Stimulated activated naive CD4-positive, alpha-beta T cell (primary cell): ENCODE results near the gene GGT1.
"Not testable (repeated sequence)": the region's sequence is repeated elsewhere in the genome, so short reads cannot be mapped to it uniquely, and the experiment has no call there.

Source experiments
- DNase-seq, 6 experiments: peaks; one replicate each; lab custom pipeline; 2025; lab: John Stamatoyannopoulos, UW

GGT1 gene

GRCh38 chr22:24584166-24584790 lies 18.7 kb upstream of the GGT1 start:
- DNase-seq: no peak

DNA sequence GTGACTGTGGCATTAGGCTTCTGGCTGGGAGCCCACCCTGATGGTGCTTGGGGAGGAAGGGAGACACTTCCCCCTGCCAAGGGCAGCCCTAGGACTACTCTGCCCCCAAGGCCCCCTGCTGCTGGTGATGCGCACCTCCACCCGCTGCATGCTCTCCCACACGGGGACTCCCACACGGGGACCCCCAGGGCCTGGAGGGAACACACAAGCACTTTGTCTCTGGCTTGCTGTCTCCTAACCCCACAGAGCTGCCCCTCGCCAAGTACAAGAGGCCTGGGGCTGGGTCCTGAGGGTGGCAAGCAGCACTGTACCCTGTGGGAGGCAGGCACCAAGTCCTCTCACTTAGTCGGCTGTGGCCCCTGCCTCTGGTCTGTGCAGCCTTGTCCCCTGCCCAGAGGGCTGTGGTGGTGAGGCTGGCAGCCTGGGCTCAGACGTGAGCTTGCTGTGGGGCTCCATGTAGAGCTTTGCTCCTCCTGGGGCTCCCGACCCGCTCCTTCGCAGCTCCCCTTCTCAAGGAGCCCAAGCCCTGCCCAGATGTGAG lies 18.1 kb upstream of the GGT1 start:
- no peak for DNase-seq

- no peak for DNase-seq
Observed at GRCh38 chr22:24585461-24585860, 17.5 kb upstream of the GGT1 start.

- DNase-seq: no peak
Observed at GRCh38 chr22:24585927-24586546, 17.0 kb upstream of the GGT1 start.

- DNase-seq: no peak
Observed at GRCh38 chr22:24587251-24587650, 15.7 kb upstream of the GGT1 start.

DNA sequence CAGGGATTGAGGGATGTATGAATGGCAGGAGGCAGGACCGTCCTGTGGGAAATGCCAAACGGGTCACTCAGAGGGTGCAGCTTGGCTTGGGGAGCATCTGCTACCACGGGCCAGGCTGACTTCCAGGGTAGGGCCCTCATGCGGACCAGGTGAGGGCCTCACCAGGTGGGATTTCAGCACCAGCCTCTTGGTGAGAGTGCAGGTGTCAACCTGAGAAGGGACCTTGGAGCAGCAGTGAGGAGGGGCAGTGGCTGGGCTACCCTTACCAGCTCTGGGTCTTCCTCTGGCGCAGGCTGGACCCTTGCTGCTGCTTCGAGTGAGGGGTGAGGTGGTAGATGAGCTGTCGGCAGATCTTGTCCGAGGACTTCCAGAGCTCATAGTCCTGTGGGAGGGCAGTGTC lies 15.0 kb upstream of the GGT1 start:
- DNase-seq: no peak

GRCh38 chr22:24588381-24588756 lies 14.6 kb upstream of the GGT1 start:
- no peak for DNase-seq

DNA sequence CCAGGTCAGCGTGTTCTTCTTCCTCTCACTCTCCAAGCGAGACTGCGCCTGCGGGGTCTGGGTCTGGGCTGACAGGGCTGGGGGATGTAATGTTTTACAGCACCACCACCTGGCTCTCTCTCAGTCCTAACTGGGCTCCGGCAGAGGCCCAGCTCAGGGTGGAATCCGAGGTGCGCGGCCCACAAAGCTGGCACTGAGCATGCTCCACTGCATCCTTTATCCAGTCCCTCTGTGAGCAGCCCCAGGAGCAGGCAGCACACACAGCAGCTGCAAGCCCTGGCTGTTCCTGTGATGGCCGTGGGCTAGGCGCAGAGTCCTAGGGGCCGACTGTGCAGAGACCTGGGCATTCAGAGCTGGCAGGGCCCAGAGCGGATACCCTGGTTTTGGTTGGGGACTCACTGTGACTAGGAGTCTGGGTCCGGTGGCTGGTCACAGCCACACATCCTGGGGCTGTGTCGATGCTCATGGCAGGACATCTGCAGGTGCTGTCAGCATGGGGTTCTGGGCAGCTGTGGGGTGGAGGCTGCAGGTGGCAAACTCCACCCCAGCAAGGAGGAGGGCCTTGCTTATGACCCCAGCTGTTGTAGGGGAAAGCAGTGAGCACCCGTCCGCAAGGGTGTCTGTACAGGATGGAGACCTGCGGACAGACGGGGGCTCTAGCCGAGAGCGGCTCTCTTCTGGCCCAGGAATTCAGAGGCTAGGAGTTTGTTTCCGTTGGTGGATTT lies 14.1 kb upstream of the GGT1 start:
- DNase-seq: no peak

GRCh38 chr22:24589518-24590030 lies 13.4 kb upstream of the GGT1 start:
- no peak for DNase-seq

DNA sequence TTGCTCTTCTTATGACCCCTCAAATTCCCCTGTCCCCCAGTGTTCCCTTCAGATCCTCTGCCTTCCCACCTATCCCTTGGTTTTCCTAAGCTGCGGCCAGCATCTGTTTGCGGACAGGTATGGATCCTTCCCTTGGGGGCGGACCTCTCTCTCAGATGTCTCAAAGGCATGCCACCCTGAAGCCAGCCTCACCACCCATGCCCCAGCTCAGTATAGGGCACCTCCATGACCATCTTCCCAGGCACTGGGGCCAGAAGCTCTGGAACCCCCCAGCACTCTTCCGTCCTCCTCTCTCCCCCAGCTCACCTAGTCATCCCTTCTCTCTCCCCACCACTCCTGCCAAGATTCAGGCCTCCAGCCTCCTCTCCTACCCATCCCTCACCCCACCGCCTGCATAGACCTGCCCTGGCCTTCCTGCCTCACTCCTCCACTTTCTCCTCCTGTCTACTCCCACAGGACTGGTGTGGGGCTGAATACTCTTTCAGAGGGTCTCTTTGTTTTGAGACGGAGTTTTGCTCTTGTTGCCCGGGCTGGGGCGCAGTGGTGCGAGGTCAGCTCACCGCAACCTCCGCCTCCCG lies 12.3 kb upstream of the GGT1 start:
- DNase-seq: no peak

DNA sequence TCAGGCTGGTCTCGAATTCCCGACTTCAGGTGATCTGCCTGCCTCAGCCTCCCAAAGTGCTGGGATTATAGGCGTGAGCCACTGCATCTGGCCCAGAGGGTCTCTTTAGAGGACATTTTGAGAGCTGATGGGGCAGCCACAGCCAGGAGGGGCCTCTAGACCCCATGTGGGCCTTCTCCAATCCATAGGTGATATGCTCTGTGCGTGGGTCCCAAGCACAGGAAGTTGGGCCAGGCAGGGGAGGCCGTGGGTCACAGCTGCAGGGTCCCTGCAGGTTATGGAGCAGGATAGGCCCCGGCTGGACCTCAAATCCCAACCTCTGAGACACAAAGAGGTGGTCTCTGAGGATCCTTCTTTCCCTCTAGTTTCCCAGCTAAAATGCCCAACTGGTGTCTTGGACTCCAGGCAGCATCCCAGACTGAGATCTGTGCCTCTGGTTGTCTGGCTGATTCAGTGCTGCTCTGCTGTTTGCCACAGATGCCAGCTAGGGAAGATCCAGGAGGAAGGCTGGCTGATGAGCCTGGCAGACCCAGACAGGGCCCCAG lies 11.6 kb upstream of the GGT1 start:
- DNase-seq: no peak

DNA sequence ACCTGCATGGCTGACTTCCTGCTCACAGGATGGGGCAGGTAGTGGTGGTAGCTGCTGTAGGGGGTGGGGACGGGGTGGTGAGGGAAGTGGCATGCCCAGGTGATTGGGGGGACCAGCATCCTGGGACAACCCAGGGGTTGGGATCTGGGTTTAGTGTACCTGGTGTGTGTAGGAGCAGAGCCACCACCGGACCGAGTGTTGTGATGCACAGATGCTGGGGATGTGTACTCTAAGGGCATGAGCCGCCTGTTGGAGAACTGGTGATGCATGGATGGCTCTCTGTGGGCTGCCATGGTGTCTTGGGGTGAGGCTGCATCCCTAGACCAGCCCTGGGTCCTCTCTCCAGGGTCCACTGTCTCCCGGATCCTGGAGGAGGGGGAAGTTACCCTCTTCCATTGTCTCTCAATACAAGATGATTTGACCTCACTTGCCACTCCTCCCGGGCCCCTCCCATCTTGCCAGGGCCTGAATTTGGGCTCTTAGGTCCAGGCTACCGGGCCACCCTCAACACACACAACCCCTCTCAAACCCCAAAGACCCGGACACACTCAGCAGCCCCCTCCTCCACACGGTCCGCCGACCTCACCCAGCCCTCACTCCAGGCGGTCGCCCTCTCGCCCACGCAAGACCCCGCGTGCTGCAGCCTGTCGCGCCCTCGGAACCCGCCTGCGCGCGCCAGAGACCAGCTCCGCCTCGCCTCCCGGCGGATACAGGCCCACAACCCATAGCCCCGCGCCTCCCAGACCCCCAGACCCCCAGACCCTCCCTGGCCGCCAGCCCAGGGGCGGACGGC lies 10.7 kb upstream of the GGT1 start:
- DNase-seq: no peak

GRCh38 chr22:24592851-24593558 lies 10.0 kb upstream of the GGT1 start, which contains the start of gene LRRC75B:
Gene LRRC75B, minus strand, starts transcription at chr22:24593073. Its CDS starts 34 bp downstream, at chr22:24593039.
- no peak for DNase-seq

DNA sequence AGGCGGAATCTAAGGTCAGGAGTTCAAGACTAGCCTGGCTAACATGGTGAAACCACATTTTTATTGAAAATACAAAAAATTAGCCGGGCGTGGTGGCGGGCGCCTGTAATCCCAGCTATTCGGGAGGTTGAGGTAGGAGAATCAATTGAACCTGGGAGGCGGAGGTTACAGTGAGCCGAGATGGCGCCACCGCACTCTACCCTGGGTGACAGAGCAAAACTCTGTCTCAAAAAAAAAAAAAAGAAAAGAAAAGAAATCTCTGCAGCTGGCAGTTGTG lies 9.5 kb upstream of the GGT1 start:
- not testable (repeated sequence) for DNase-seq

GRCh38 chr22:24593836-24594568 lies 9.0 kb upstream of the GGT1 start:
- no peak for DNase-seq

GRCh38 chr22:24594569-24595120 lies 8.3 kb upstream of the GGT1 start:
- no peak for DNase-seq

- no peak for DNase-seq
Observed at GRCh38 chr22:24595228-24595627, 7.8 kb upstream of the GGT1 start.

DNA sequence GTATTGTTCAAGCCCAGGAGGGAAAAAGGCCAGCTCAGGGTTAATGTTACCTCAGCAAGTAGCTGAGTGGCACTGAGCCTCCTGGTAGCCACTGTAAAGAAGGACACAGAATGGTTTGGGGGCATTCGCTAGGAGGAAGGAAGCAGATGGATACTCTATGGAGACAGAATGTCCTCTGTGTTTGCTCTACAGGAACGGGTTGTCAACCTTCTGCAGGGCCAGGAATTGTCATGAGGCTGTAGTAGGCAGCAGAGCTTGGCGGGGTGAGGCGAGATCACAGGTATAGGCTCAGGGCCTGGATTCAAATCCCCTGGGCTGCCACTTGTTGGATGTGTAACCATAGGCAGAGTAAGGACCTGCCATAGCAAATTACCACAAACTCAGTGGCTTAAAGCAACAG lies 7.1 kb upstream of the GGT1 start:
- no peak for DNase-seq

- DNase-seq: not testable (repeated sequence)
Observed at GRCh38 chr22:24597076-24597475, 5.9 kb upstream of the GGT1 start.

DNA sequence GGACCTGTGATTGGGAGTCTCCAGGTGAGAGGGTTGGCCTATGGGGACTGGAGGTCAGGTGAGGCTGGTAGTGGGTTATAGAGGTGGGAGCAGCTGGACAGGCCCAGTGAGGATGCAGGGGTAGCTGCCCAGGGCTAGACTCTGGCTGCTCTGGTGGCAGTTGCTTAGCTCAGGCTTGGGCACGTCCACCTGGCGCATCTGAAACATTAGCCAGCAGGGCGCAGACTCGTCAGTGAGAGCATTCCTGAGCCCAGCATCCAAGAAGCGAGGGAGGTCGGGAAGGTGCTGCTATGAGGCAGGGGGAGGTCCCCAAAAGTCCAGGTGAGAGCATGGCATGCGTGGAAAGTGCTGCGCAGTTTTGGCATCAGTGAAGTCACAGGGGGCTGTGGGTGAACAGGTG lies 3.5 kb upstream of the GGT1 start:
- no peak for DNase-seq
